Omental fat pad (tissue), 4 donors: ENCODE results near the gene COPZ1. TPM values are rescaled to one million over a fixed set of nuclear protein-coding genes. Genes with fewer than 3 reads are reported as not detected.
A peak's percentile ranks its signal among the peaks of the same experiment; 100 is the strongest.
"Not testable (repeated sequence)": the region's sequence is repeated elsewhere in the genome, so short reads cannot be mapped to it uniquely, and the experiment has no call there.

ENCODE experiments used
- ATAC-seq: fragments of 150-250 bp; one replicate; pipeline ENCODE4 v1.9.1; 2016; ENCODE audit warnings: mild to moderate bottlenecking, moderate library complexity; ENCODE audit not compliant: low FRiP score
- DNase-seq: peaks from one replicate; pipeline ENCODE4 v3.0.0-alpha.2; 2019; ENCODE audit warnings: low spot score
- total RNA-seq, 4 donors: library from RNA; depleted of rRNA; stranded (reverse); fragments of >200 nt; gene quantifications; one replicate each; pipeline ENCODE4 v1.1.0, GENCODE V29; 2016
- TF ChIP-seq, protein P1 (sequence below), 3 donors: fragments of 450-650 bp; IDR thresholded peaks; one replicate each; pipeline ENCODE4 v1.5.1; 2016 to 2017; ENCODE audit warnings: antibody characterized with exemption in 3 of 3, mild to moderate bottlenecking in 3 of 3, moderate library complexity in 2 of 3

Gene COPZ1, protein sequence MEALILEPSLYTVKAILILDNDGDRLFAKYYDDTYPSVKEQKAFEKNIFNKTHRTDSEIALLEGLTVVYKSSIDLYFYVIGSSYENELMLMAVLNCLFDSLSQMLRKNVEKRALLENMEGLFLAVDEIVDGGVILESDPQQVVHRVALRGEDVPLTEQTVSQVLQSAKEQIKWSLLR
- 100 to 1,000 TPM in 1 of 4 donors, 10 to 100 TPM in 3; 55.5 to 114 (median 81.8) TPM for total RNA-seq

DNA sequence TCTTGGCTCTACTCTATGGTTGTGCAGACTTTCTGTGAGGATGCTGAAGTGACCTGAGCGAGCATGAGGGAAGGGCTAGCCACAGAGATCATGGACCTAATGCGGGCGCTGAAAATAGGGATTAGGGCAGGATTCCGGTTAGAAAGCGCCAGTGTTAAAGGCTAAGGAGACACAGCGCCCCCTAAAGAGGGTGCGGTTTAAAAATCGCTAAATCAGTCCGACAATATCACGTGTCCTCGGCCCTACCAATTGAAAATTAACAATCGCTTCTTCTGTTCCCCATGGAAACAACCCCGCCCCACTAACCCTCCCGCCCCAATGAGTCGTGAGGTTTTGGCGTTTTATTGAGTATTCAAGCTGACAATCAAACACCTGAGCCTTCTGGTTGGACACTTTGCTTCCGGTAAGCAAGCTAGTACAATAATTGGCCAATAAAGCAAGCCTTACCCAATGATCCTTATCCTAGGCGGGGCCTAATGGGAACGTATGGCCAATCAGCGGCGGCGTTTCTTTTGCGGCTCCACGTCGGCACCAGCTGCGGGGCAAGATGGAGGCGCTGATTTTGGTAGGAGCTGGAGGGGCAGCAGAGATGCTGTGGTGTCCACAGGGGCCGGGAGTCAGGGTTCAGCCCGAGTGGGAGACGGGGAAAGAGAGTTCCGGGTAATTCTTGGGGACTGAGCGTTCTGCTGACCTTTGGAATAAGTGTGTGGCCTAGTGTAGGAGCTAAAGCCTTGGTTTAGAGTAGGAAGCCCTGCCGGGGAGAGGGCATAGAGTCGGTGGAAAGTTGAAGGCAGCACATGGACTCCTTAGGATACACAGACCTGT lies at the start of gene COPZ1:
Gene COPZ1, plus strand, starts transcription at position 515 of the 825 bp plus-strand sequence. Its CDS starts 33 bp downstream, at position 548.
- DNase-seq (peak; percentile 87), ATAC-seq (peak; percentile 97)
- TF ChIP-seq, protein P1, sequence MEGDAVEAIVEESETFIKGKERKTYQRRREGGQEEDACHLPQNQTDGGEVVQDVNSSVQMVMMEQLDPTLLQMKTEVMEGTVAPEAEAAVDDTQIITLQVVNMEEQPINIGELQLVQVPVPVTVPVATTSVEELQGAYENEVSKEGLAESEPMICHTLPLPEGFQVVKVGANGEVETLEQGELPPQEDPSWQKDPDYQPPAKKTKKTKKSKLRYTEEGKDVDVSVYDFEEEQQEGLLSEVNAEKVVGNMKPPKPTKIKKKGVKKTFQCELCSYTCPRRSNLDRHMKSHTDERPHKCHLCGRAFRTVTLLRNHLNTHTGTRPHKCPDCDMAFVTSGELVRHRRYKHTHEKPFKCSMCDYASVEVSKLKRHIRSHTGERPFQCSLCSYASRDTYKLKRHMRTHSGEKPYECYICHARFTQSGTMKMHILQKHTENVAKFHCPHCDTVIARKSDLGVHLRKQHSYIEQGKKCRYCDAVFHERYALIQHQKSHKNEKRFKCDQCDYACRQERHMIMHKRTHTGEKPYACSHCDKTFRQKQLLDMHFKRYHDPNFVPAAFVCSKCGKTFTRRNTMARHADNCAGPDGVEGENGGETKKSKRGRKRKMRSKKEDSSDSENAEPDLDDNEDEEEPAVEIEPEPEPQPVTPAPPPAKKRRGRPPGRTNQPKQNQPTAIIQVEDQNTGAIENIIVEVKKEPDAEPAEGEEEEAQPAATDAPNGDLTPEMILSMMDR (IDR thresholded peaks at IDR 0.05) = no peak

DNA sequence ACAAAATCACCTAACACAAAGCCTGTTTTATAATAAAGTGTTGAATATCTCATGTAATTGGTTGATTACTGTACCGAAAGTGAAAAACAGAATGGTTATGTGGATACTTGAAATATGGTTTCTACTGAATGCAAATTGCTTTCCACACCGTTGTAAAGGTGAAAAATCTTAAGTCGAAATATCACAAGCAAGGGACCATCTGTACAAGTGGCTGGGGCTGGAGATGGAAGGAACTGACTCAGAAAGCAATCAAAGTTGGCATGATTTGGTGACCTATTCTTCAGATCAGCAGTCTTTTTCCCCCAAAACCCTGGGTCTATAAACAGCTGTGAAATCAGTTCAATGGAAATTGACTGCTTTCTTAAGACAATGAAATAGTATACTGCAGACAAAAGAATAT lies 48.6 kb upstream of the COPZ1 start:
- DNase-seq = no peak
- no peak for ATAC-seq
- TF ChIP-seq, protein P1 (IDR thresholded peaks at IDR 0.05) = no peak

DNA sequence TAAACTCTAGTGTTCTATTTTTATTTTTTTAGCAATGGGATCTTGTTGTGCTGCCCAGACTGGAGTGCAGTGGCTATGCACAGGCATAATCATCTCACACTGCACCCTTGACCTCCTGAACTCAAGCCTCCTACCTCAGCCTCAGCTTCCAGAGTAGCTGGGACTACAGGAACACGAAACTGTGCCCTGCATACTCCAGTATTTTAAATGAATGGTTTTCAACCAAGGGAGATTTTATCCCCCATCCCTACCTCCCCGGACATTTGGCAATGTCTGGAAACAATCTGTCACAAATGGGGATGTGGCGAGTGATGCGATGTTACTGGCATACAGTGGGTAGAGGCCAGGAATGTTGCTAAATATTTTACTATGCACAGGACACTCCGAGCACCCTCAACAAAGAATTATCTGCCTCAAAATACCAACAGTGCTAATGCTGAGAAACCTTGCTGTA lies 47.1 kb upstream of the COPZ1 start:
- DNase-seq (no peak), ATAC-seq (no peak)
- TF ChIP-seq, protein P1 (IDR thresholded peaks at IDR 0.05) = no peak

DNA sequence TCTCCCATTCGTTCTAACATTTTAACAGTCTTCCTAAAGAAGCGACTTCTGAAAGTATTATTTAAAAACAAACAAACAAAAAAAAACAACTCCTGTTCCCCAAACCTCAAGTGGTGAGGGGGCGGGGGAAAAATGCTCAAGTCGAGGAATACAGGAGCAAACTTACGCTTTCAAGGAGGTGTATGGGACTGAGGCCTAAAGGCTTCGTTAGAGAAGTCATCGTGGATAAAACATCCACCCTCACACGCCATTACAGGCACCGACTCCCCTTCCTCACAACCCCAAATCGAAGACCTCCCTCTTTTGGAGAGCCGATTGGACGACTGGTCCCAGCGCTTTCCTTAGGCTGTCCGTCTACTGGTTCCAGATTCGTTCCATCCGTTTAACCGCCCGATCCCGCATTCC lies 45.7 kb upstream of the COPZ1 start:
- TF ChIP-seq, protein P1 (IDR thresholded peaks at IDR 0.05) = no peak
- DNase-seq (no peak), ATAC-seq (no peak)

DNA sequence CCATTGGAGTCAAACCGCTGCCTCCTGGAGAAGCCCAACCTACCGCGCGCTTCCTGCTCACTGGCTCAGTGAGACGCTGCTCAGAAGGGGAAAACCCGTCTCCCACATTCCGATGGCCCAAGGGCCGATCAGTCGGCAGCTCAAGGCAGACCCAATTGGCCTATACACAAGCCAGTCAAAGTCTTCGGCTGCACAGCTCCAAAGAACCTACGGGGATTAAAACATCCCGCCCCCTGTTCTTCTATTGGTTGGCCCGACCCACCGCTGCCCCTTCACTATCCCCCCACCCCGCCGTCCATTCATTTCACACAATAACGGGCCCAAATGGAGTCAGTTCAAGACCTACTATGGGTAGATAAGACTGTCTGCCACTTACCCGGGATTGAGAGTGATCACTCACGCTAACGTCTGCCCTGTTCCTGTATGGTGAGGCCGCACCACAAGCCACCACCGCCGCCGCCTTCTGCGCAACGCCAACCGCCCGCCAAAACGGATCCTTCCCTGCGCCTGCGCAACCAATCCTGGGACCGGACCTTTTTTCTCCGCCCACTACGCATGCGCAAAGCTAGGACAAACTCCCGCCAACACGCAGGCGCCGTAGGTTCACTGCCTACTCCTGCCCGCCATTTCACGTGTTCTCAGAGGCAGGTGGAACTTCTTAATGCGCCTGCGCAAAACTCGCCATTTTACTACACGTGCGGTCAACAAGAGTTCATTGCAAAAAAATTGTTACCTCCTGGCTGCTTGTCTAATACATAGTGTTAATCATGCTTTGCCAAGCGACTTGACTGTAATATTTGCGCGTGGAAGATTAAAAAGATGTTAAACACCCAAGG lies 45.1 kb upstream of the COPZ1 start, which contains the start of gene CBX5:
Gene CBX5, minus strand, starts transcription at position 491 of the 836 bp plus-strand sequence. CDS start 22,472 bp downstream, outside the sequence.
- DNase-seq (peak; percentile 95), ATAC-seq (peak; percentile 94)
- TF ChIP-seq, protein P1 (IDR thresholded peaks at IDR 0.05) = no peak

DNA sequence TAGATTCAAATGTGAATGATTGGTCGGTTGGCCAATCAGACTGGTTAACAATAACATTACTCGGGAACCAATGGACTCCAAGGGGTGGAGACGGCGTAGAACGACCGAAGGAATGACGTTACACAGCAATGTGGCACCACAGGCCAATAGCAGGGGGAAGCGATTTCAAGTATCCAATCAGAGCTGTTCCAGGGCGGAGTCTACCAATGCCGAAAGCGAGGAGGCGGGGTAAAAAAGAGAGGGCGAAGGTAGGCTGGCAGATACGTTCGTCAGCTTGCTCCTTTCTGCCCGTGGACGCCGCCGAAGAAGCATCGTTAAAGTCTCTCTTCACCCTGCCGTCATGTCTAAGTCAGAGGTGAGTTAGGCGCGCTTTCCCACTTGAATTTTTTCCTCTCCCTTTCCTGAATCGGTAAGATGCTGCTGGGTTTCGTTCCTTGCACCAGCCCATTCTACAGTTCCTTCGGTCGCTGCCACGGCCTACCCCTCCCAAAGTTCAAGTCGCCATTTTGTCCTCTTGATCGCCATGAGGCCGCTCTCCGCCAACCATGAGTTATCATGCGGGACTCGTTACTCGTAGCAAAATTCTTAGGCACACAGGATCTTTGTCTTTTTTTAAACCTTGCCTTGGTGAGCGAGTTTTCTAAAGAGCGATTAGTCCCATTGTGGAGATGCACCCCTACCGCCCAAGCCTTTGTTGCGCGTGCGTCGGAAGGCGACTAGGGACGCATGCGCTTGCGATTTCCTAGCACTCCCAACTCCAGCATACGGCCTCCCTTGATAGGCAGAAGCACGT lies 44.3 kb upstream of the COPZ1 start, which contains the start of gene HNRNPA1:
Gene HNRNPA1, plus strand, starts transcription at position 259 of the 793 bp plus-strand sequence. Its CDS starts 82 bp downstream, at position 341.
- ATAC-seq = peak; percentile 94
- TF ChIP-seq, protein P1 (IDR thresholded peaks at IDR 0.05) = no peak
- peak; percentile 79 for DNase-seq

DNA sequence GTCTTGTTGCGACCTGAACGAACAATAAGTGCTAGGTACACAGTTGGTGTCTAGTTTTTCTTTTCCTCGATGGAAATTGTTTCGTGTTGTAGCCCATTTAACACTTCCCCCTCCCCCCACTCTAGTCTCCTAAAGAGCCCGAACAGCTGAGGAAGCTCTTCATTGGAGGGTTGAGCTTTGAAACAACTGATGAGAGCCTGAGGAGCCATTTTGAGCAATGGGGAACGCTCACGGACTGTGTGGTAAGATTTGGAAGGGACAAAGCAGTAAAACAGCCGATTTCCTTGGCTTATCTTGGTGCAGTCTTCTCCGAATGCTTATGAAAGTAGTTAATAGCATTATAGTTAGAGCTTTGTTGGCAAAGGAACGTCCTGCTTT lies 43.7 kb upstream of the COPZ1 start:
- not testable (repeated sequence) for DNase-seq, ATAC-seq

DNA sequence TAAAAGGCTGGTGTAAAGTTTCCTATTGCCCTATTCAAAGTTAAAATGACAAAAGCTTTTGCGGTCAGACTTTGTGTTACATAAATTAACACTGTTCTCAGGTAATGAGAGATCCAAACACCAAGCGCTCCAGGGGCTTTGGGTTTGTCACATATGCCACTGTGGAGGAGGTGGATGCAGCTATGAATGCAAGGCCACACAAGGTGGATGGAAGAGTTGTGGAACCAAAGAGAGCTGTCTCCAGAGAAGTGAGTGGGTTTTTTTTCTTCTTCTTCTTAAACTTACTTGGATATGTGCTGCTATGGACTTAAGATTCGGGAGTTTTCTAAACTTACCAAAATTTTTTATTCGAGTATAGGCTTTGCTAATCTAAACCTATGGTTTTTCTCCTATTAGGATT lies 43.2 kb upstream of the COPZ1 start:
- DNase-seq, ATAC-seq: not testable (repeated sequence)
